Endothelial cell (in vitro differentiated cells): Measurements from ENCODE around the gene PUSL1. TPM values are rescaled to one million over a fixed set of nuclear protein-coding genes. Genes with fewer than 3 reads are reported as not detected.

Experiments
- DNase-seq: peaks from one replicate; pipeline ENCODE4 v3.0.0; 2021; ENCODE audit warnings: low spot score
- H3K27ac Mint-ChIP-seq: one replicate; pipeline ENCODE4 v1.8.0; 2021; ENCODE audit warnings: mixed read lengths, inconsistent platforms; ENCODE audit not compliant: unreplicated experiment
- H3K27me3 Mint-ChIP-seq: one replicate; pipeline ENCODE4 v1.8.0; 2021; ENCODE audit warnings: mild to moderate bottlenecking, moderate library complexity, mixed read lengths, inconsistent platforms; ENCODE audit not compliant: unreplicated experiment
- H3K36me3 Mint-ChIP-seq: one replicate; pipeline ENCODE4 v1.8.0; 2021; ENCODE audit warnings: mild to moderate bottlenecking, low read depth, mixed read lengths, inconsistent platforms; ENCODE audit not compliant: unreplicated experiment
- H3K4me1 Mint-ChIP-seq: one replicate; pipeline ENCODE4 v1.8.0; 2021; ENCODE audit warnings: mild to moderate bottlenecking, mixed read lengths, inconsistent platforms; ENCODE audit not compliant: unreplicated experiment
- H3K4me3 Mint-ChIP-seq: one replicate; pipeline ENCODE4 v1.8.0; 2021; ENCODE audit warnings: mild to moderate bottlenecking, mixed read lengths, inconsistent platforms; ENCODE audit not compliant: unreplicated experiment
- H3K9me3 Mint-ChIP-seq: one replicate; pipeline ENCODE4 v1.8.0; 2021; ENCODE audit warnings: mixed read lengths, inconsistent platforms; ENCODE audit not compliant: unreplicated experiment
- total RNA-seq: library from RNA; stranded (reverse); fragmentation: NEBNext Ultra II Directional; extraction: Animal tissue kit (Norgen Biotek cat#: 25700); gene quantifications from one replicate; pipeline ENCODE4 v1.2.1, GENCODE V29; 2021; ENCODE audit not compliant: unreplicated experiment
- TF ChIP-seq, protein P1 (sequence below): fragments of 200-600 bp; sonication (generic); IDR thresholded peaks from one replicate; pipeline ENCODE4 v1.5.0; 2021; ENCODE audit warnings: antibody characterized with exemption; ENCODE audit not compliant: unreplicated experiment

Gene PUSL1
- total RNA-seq, 1 donor from 2014 or later = 14.0 TPM

DNA sequence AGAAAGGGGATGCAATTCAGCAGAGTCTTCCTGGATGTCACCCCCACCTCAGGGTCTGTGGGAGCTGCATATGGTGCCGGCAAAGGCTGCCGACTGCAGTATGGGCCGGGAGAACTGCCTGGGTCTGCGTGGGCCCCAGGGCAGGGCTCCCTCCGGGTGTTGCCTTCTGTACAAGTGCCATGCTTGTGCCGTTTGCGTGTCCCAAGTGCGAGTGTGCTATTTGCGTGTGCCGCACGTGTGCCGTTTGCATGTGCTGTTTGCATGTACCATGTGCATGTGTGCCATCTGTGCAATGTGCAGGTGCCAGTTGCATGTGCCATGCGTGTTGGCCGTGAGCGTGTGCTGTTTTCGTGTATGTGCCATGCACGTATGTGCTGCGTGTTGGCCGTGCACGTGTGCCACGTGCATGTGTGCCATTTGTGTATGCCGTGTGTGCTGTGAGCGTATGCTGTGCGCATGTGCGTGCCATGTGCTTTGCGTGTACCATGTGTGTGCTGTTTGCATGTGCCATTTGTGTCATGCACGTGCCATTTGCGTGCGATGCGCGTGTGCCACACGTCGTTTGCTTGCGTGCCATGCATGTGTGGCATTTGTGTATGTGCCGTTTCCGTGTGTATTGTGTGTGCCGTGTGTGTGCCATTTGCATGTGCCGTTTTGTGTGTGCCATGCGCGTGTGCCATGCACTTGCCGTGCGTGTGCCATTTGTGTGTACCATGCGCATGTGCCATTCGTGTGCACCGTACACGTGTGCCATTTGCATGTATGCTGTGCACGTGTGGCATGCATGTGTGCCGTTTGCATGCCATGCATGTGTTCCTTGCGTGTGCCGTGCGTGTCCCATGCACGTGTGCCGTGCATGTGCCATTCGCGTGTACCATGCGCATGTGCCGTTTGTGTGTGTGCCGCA lies 21.2 kb downstream of the PUSL1 start:
- Mint-ChIP-seq H3K9me3 (no peaks in the 10 kb centered on the region), H3K36me3 (peaks cover 8% of the 10 kb centered on the region), H3K27me3 (peaks cover 18% of the 10 kb centered on the region), H3K27ac (no peak overlapping the region), H3K4me1 (peaks cover 7% of the 10 kb centered on the region), H3K4me3 (peak overlapping the region; percentile 79)
- TF ChIP-seq, protein P1, sequence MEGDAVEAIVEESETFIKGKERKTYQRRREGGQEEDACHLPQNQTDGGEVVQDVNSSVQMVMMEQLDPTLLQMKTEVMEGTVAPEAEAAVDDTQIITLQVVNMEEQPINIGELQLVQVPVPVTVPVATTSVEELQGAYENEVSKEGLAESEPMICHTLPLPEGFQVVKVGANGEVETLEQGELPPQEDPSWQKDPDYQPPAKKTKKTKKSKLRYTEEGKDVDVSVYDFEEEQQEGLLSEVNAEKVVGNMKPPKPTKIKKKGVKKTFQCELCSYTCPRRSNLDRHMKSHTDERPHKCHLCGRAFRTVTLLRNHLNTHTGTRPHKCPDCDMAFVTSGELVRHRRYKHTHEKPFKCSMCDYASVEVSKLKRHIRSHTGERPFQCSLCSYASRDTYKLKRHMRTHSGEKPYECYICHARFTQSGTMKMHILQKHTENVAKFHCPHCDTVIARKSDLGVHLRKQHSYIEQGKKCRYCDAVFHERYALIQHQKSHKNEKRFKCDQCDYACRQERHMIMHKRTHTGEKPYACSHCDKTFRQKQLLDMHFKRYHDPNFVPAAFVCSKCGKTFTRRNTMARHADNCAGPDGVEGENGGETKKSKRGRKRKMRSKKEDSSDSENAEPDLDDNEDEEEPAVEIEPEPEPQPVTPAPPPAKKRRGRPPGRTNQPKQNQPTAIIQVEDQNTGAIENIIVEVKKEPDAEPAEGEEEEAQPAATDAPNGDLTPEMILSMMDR = no peak
- DNase-seq = no peak

DNA sequence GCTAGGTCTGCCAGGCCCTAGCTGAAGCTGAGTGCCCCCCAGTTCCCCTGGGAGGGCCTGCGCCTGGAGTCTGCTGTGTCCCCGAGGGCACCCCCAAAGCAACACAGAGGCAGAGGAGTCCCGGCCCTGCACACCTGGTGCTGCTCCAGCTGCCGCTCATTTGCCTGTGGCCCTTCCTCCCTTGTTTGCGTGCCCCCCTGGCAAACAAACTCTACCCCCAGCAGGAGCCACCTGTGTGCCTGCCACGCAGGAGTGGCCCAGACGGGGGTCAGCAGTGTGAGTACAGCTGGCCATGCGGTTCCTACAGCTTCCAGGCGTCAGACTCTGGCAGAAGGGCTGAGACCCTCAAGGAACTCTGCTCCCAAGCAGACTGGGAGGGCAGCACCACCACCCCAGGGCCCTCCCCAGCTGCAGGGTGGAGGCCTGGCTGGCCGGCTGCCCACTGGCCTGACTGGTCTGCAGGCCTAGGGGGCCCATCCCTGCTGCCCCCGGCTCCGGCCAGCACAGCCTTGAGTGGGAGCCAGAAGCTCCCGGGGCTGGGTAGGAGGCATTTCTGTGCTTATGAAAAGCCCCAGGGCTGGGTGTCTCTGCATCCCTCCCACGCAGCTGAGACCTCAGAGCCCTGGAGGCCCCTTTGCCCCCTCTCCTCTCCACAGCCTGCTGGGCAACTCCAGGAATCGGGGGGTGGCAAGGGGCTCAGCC lies 22.1 kb downstream of the PUSL1 start:
- no peak overlapping the region for H3K27ac Mint-ChIP-seq
- no peak overlapping the region for H3K4me3 Mint-ChIP-seq
- peaks cover 18% of the 10 kb centered on the region for H3K27me3 Mint-ChIP-seq
- H3K36me3 Mint-ChIP-seq = peaks cover 8% of the 10 kb centered on the region
- peaks cover 7% of the 10 kb centered on the region for H3K4me1 Mint-ChIP-seq
- H3K9me3 Mint-ChIP-seq = no peaks in the 10 kb centered on the region
- no peak for DNase-seq
- TF ChIP-seq, protein P1 = no peak

DNA sequence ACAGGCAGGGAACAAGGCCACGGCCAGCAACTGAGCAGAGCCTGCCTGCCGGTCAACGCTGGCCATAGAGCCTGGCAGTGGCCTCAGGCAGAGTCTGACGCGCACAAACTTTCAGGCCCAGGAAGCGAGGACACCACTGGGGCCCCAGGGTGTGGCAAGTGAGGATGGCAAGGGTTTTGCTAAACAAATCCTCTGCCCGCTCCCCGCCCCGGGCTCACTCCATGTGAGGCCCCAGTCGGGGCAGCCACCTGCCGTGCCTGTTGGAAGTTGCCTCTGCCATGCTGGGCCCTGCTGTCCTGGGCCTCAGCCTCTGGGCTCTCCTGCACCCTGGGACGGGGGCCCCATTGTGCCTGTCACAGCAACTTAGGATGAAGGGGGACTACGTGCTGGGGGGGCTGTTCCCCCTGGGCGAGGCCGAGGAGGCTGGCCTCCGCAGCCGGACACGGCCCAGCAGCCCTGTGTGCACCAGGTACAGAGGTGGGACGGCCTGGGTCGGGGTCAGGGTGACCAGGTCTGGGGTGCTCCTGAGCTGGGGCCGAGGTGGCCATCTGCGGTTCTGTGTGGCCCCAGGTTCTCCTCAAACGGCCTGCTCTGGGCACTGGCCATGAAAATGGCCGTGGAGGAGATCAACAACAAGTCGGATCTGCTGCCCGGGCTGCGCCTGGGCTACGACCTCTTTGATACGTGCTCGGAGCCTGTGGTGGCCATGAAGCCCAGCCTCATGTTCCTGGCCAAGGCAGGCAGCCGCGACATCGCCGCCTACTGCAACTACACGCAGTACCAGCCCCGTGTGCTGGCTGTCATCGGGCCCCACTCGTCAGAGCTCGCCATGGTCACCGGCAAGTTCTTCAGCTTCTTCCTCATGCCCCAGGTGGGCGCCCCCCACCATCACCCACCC lies 22.9 kb downstream of the PUSL1 start, which contains the start of gene TAS1R3:
TSS of gene TAS1R3 (plus strand) at position 213 of the 898 bp plus-strand sequence. CDS start at position 279, 66 bp downstream.
- TF ChIP-seq, protein P1 = no peak
- Mint-ChIP-seq H3K27me3 (peaks cover 14% of the 10 kb centered on the region), H3K27ac (no peak within 1 kb of the TSS), H3K36me3 (peaks cover 8% of the 10 kb centered on the region), H3K4me1 (peaks cover 1% of the 10 kb centered on the region), H3K9me3 (no peaks in the 10 kb centered on the region), H3K4me3 (peak within 1 kb of the TSS; percentile 79)
- DNase-seq = no peak

DNA sequence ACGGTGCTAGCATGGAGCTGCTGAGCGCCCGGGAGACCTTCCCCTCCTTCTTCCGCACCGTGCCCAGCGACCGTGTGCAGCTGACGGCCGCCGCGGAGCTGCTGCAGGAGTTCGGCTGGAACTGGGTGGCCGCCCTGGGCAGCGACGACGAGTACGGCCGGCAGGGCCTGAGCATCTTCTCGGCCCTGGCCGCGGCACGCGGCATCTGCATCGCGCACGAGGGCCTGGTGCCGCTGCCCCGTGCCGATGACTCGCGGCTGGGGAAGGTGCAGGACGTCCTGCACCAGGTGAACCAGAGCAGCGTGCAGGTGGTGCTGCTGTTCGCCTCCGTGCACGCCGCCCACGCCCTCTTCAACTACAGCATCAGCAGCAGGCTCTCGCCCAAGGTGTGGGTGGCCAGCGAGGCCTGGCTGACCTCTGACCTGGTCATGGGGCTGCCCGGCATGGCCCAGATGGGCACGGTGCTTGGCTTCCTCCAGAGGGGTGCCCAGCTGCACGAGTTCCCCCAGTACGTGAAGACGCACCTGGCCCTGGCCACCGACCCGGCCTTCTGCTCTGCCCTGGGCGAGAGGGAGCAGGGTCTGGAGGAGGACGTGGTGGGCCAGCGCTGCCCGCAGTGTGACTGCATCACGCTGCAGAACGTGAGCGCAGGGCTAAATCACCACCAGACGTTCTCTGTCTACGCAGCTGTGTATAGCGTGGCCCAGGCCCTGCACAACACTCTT lies 23.8 kb downstream of the PUSL1 start:
- H3K27me3 Mint-ChIP-seq = peaks cover 14% of the 10 kb centered on the region

More for the DNA sequence above, 23.8 kb downstream of the PUSL1 start:
- TF ChIP-seq, protein P1 = no peak
- Mint-ChIP-seq H3K27ac (no peak overlapping the region), H3K36me3 (peaks cover 8% of the 10 kb centered on the region), H3K4me3 (no peak overlapping the region), H3K4me1 (no peaks in the 10 kb centered on the region), H3K9me3 (no peaks in the 10 kb centered on the region)
- no peak for DNase-seq
